Activated CD4-positive, alpha-beta T cell treated with anti-CD3 and anti-CD28 coated beads, Interleukin-2, amount 50 U/mL, for 16 hours (primary cell): ENCODE data around the gene CSNK1G1.
"Not testable (repeated sequence)": the region's sequence is repeated elsewhere in the genome, so short reads cannot be mapped to it uniquely, and the experiment has no call there.

Experiments used
- DNase-seq: peaks from one replicate; pipeline ENCODE4 v3.0.0-alpha.2; 2020

CSNK1G1 gene

GRCh38 chr15:64348455-64348854 lies 7.5 kb downstream of the CSNK1G1 start:
- no peak for DNase-seq

DNA sequence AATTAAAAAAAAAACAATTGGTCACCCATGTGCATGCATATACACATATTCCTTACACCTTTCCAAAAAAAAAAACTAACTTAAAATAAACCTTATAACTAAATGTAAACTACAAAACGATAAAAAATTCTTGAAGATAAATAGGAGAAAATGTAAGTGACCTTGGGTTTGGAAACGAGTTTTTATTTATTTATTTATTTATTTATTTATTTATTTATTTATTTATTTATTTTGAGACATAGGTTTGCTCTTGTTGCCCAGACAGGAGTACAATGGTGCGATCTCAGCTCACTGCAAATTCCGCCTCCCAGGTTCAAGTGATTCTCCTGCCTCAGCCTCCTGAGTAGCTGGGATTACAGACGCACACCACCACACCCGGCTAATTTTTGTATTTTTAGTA lies 9.7 kb downstream of the CSNK1G1 start:
- DNase-seq, result not testable (repeated sequence)

DNA sequence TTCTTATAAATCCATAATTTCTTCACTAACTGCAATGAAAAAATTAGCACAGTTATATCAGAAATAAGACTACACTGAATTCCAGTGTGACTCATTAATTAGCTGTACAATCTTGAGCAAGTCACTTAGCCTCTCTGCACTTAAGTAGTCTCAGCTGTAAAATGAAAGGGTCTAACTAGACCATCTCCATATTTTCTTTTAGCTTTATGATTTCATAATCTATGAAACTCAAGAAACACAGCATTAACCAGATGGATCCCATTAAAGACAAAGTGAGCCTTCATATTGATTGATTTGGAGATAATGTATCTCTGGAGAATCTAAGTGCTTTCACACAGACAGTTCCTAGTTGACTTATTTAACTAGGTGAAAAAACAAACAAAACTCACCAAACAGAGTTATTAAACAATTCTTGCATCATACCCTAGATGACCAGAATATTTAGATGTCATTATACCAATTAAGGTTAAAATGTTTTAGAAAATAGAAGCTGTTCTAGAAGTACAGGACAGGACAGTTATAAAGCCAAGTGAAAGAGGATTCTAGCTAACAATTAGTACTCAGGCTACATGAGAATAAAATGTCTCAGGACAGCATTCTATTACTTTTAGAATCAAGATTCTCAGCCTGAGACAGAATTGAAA lies 11.2 kb downstream of the CSNK1G1 start:
- no peak for DNase-seq

DNA sequence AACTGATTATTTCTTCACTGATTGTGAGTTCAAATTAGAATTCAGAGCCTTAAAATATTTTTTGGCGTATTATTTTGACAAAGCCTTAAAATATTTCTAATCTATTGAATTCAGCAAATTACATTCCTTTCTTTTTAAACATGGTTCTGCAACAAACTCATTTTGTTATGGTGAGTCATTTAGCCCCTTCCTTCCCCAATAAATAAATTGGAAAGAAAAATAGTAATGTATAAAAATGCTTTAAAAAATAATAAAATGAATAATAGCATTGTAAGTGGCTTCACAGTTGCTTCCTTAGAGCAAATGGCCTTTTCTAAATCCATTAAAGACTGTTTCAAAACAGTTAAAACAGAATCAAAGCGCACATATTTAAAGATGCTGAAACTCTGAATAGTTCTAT lies 12.1 kb downstream of the CSNK1G1 start:
- no peak for DNase-seq

DNA sequence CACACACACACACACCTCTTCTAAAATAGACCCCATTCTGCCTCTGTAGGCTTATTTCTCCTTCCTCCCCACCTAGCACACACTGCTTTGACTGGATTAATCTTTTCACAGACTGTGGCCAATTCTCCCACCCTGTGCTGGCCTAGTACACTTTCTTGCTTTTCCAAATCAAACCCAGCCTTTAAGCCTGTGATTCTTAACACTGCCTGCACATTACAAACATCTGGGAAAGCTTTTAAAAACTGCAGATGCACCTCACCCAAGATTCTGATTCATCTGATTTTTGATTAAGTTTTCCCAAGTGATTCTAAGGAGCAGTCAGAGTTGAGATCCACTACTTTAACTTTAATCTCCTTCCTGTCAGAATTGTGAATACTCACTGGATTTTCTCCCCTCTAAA lies 12.8 kb downstream of the CSNK1G1 start:
- no peak for DNase-seq

GRCh38 chr15:64341961-64342360 lies 14.0 kb downstream of the CSNK1G1 start:
- DNase-seq, result no peak

- no peak for DNase-seq
These were observed 15.6 kb downstream of the CSNK1G1 start for GRCh38 chr15:64340355-64340754.

DNA sequence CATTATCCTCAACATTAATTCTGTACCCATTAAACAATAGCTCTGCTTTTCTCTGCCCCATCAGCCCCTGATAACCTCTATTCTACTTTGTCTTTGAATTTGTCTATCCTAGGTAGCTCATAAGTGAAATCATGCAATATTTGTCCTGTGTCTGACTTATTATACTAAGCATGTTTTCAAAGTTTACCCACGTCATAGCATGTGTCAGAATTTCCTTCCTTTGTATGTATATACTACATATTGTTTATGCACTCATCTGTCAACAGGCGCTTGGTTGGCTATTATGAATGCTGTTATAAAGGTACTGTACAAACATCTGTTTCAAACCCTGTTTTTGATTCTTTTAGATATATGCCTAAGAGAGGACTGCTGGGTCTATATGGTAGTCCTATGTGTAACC lies 18.2 kb downstream of the CSNK1G1 start:
- DNase-seq, result no peak

DNA sequence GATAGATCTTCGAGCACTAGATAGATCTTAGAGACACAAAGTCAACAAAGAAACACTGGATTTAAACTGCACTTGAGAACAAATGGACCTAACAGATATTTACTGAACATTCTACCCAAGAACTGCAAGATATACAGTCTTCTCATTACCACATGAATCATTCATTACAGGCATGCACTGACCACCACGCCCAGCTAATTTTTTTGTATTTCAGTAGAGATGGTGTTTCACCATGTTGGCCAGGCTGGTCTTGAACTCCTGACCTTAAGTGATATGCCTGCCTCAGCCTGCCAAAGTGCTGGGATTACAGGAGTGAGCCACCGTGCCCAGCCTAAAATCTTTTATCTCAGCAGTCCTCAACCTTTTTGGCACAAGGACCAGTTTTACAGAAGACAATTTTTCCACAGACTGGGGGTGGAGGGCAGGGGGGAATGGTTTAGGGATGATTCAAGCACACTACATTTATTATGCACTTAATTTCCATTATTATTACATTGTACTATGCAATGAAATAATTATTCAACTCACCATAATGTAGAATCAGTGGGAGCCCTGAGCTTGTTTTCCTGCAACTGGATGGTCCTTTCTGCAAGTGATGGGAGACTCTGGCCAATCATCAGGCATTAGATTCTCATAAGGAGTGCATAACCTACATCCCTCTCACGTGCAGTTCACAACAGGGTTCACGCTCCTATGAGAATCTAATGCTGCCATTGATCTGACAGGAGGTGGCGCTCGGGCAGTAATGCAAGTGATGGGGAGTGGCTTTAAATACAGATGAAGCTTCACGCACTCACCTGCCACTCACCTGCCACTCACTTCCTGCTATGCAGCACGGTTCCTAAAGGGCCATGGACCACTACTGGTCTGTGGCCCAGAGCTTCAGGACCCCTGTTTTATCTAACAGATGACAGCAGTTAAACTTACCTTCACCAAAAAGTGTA lies 21.7 kb downstream of the CSNK1G1 start:
- no peak for DNase-seq

GRCh38 chr15:64333516-64333915 lies 22.5 kb downstream of the CSNK1G1 start:
- DNase-seq, result no peak

- not testable (repeated sequence) for DNase-seq
These were observed 24.3 kb downstream of the CSNK1G1 start for GRCh38 chr15:64331668-64332067.

GRCh38 chr15:64326975-64327374 lies 29.0 kb downstream of the CSNK1G1 start:
- not testable (repeated sequence) for DNase-seq

DNA sequence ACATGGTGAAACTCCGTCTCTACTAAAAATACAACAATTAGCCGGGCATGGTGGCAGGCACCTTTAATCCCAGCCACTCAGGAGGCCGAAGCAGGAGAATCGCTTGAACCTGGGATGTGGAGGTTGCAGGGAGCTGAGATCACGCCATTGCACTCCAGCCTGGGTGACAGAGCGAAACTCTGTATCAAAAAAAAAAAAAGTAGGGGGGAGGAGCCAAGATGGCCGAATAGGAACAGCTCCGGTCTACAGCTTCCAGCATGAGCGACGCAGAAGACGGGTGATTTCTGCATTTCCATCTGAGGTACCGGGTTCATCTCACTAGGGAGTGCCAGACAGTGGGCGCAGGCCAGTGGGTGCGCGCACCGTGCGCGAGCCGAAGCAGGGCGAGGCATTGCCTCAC lies 29.5 kb downstream of the CSNK1G1 start:
- DNase-seq, result not testable (repeated sequence)

- no peak for DNase-seq
These were observed 31.7 kb downstream of the CSNK1G1 start for GRCh38 chr15:64324165-64324877.

DNA sequence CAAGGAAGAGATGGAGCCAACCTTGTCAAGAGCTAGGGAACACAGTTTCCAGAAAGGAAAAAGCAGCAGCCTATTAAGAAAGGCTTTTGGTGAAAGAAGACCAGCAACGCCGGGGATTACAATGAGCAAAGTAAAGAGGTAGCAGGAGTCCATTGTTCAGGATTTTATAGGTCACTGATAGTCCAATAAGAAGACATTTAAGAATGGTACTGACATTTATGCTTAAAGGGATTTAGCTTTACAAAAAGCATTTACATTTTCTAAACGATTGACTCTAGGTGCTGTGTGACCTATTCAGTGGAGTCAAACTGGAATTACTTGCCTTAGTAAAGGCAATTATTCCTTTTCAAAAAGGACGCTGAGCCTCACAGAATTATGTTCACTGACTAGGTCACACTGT lies 40.8 kb downstream of the CSNK1G1 start:
- no peak for DNase-seq

GRCh38 chr15:64314456-64314855 lies 41.5 kb downstream of the CSNK1G1 start:
- no peak for DNase-seq

DNA sequence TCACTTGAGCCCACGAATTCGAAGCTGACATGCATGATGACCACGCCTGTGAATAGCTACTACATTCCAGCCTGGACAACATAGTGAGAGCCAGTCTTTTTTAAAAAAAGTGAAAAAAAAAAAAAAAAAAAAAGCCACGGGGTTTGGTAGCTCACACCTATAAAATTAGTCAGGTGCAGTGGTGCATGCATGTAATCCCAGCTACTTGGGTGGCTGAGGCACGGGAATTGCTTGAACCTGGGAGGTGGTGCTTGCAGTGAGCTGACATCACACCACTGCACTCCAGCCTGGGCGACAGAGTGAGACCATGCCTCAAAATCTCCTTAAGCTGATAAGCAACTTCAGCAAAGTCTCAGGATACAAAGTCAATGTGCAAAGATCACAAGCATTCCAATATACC lies 44.4 kb downstream of the CSNK1G1 start:
- DNase-seq, result no peak

DNA sequence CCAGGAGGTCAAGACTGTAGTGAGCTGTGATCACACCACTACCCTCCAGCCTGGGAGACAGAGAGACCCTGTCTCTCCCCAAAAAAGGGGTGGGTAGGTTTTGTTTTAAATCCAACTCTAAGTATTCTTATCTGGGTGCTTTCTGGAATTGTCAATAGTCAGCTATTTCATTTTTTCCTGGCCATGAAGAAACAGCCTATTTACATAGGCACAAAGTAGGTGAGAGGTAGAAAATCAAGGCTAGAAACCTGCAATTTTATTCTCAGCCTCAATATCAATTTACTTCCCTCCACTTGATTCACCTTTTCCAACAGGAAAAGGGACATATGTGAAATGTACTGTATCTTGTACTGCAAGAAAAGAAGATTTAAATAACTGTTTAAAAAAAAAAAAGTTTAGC lies 45.9 kb downstream of the CSNK1G1 start:
- DNase-seq, result no peak

DNA sequence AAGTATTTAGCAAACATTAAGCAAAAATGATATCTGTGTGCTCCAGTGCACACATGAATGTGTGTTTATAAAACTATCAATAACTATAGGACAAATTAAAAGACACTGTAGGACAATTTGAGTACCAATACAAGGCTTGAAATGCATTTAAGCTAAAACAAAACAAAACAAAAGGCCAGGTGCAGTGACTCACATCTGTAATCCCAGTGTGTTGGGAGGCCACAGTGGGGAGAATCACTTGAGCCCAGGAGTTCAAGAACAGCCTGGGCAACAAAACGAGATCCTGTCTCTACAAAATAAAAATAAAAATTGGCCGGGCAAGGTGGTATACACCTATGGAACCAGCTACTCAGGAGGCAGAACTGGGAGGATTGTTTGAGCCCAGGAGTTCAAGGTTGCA lies 50.7 kb downstream of the CSNK1G1 start:
- no peak for DNase-seq

DNA sequence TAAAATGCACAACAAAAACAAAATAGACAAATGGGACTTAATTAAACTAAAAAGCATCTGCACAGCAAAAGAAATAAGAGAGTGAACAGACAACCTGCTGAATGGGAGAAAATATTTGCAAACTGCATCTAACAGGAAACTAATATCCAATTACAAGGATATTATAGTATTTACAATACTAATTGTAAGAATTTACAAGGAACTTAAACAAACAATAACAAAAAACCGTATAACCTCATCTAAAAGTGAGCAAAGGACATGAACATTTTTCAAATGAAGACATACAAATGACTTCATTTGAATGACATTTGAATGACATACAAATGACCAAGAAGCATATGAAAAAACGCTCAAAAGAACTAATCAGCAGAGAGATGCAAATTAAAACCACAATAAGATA lies 66.4 kb downstream of the CSNK1G1 start:
- DNase-seq, result no peak

GRCh38 chr15:64288999-64289398 lies 67.0 kb downstream of the CSNK1G1 start:
- DNase-seq, result no peak

GRCh38 chr15:64288577-64288976 lies 67.4 kb downstream of the CSNK1G1 start:
- DNase-seq, result no peak

GRCh38 chr15:64287953-64288352 lies 68.0 kb downstream of the CSNK1G1 start:
- no peak for DNase-seq

DNA sequence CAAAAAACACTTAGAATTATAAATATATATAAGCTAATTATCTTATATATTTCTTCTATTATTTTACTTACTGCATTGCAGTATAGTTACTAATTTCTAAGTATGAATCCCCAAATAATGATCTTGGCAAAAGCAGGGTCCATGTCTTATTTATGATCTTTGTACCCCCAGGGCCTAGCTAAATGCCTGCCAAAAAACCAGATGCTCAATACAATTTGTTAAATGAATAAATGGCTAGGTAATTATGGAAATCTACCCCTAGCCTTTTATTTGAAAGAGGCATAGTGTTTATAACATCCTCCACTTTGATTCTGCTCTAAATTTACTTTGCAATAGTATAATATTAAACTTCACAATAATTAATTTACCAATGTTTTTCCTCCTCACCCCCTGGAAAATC lies 69.5 kb downstream of the CSNK1G1 start:
- DNase-seq, result no peak
